Right hindlimb (tissue), 1 donor: ENCODE results near the gene SOX5.

Experiments used
- DNase-seq: peaks from one replicate; pipeline ENCODE4 v3.0.0-alpha.2; 2018

Gene SOX5

DNA sequence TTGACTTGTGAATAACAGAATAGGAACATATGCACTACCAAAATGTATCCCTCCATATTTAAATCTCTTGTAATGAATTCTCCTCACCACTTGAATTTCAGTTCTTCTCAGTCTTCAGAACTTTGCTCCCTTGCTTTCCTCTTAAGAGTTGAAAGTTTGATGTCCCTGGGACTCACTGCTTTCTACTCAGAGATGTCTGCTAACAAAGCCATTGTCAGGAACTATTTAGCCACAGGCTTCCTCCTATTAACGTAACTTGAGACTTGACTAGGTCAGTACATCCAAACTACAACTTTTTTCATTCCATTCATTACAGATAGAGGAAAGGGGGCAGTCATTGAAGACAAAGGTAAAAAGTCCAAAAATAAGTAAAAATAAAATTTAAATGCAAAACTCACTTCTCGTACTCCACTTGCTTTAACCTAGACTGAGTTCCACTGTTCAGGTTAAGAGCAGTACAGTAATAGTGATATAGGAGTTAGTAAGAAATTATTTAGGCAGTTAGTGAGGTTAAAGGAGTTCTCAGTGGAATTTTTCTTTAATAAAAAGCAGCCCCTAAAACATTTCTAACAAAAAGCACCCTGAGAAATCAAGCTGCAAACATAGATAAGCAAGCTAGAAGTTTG is 364.2 kb downstream of the SOX5 start:
- DNase-seq = no peak

DNA sequence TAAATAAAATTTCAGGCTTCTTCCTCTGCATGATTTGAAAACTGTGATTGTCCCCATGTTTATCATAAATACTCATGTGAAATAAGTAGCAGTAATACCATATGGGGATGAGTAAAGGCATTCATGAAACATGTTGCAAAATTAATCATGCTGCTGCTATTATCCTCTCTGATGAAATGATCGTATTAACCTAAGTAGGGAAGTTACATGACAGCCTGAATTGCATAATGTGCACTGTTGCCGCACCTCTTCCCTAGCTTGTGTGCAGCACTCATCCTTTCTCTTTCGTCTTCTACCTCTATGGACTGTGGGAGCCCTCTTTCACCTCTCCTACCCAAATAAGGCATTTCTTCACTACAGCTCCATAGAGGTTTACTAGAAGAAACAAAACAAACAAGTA is 367.6 kb downstream of the SOX5 start:
- DNase-seq = no peak

DNA sequence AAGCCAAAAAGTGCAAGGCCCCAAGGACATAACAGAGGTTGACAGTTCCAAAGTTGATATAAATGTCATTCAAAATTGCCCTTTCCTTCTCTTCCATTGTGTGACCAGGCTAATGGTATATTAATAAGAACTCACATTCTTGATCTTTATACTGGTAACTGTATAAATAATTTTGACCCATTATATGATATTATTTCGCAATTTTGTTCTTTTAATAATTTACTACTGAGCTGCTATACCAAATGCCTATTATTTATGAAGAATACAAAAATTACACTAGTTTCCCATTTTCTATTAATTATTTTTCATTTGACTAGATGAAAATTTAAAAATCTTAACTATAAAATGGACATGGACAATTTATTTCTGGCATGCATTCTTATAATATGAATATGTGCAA is 370.2 kb downstream of the SOX5 start:
- no peak for DNase-seq

DNA sequence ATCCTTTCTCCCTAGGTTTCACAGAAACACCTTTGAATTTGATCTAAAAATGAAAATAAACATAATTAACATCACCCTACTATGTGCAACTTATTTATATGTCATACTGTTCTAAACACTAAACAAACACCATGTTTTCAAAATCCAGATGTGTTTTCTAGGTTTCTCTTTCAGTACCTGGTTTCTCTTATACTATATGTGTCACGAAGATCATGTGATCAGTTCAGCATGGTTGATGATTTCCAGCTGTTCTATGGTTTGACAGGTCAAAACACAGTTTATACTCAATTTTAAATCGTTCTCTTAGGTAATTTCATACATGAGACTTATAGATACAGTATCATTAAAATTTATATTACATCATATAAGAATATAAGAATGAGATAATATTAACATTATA is 373.1 kb downstream of the SOX5 start:
- no peak for DNase-seq

DNA sequence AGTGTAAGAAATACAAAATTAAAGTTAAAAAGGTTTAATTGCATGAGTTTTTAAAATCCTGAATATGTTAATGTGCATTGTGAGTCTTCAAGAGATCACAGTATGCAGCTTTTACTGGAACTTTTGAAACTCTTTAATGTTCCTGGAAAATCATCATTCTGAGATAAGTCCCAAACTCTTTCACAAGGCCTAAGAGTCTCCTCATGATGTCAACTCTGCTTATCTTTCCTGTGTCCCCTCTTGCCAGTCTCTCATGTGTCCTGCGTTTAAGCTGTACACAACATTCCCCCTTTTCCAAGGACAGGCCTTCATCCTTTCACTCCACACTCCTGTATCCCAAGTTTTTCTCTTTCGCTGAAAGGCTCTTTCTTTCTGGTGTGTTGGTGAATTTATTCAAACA is 380.1 kb downstream of the SOX5 start:
- DNase-seq = no peak

DNA sequence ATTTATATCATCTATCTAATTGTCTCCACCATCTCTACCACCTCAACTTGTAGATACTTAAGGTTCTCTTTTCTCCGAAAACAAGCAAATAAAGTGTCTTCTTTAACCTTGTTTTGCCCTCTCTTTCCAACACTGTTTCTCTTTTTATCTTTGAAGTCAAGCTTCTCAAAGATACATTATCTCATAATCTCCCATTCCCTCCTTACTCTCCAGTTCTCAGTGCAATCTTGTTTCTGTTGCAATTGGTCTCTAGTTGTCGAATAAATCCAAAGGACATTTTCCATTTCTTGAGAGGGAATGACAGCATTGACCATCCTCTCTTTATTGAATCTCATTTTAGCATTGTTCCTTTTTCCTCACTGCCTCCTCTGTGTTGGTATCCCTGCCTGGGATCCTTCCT is 383.3 kb downstream of the SOX5 start:
- no peak for DNase-seq

DNA sequence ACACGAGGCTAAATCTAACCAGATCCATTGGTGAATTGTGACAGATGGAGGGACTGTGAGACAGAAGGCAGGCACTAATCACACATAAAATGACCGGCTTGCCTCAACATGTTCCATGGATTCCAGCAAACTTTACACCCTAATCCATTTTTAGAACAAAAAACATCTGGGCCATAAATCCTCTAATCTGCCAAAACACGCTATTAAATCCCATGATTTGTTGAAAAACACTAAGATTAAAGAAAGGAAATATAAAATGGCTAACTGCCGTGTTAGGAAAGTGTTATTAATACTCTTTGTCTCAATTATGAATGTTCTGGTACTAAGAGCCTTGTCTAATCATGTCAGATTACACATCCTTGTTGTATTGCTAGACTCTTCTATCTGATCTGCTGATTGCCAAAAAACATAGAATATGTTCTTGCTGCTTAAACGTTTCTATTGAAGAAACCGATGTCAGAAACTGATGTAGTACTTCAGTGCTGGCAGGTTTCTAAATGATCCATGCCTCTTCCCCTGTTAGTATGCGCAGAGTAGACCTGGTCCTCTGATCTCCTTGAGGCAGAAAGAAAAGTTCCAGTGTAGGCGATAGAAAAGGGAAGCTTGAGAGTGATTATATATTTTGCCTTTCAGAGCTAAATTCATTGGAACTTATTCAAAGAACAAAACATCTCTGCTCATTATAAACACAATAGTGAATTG is 384.9 kb downstream of the SOX5 start:
- DNase-seq = no peak

DNA sequence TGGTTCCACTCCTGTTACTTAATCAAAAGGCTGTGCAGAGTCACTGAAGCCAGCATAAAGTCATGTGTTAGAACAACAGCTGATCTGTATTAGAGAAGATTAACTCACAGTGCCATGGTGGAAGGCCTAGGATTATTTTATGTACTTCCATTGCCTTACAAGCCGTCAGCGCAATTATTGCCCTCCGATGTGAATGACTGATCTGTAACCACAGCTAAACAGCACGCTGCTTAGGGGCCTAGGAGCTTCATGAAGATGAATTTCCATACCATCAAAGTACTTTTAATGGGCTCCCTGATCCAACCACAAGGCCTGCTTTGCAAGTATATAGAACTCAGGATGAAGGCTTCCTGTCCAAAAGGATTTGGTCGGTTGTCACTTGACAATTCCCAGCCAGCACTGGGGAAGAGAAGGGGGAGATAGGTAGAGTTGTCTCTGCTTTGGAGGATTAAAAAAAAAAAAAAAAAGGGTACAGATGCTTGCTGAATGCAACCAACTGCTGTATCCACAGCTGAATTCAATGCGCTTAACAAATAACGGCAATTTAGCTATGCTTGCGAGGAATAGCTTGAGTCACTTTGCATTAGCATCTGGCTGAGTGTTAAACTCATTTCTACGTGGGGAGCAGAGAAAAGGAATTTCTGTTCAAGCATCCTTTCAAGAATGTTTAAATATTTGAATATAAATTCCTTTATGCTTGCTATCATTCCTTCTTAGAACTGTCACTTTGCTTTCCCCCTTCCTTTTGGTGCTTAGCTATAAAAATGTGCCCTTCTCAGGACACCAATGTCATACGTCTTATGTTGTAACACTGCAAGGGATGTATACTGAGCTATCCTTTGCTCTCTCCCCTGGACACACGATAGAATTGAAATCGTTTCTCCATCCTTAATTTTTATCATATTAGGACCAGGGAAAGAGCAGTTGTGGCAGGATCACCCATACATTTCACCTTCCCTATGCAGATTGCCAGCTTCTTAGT is 387.8 kb downstream of the SOX5 start:
- no peak for DNase-seq

DNA sequence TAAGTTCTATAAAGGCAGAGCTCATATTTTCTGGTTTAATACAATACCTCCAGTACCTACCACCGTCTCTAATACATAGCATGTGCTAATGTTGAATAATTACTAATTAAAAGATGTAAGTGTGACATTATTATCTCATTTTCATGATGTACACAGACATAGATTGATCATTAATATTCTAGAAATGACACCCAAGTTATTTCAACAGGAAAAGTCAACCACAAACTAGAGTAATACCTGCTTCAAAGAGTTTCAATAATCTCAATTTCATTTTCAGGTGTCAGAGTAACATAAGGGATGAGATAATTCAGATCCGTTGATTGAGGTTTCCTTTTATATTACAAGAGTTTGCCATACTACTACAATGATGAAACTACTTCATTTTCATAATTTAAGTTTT is 388.9 kb downstream of the SOX5 start:
- DNase-seq = no peak

DNA sequence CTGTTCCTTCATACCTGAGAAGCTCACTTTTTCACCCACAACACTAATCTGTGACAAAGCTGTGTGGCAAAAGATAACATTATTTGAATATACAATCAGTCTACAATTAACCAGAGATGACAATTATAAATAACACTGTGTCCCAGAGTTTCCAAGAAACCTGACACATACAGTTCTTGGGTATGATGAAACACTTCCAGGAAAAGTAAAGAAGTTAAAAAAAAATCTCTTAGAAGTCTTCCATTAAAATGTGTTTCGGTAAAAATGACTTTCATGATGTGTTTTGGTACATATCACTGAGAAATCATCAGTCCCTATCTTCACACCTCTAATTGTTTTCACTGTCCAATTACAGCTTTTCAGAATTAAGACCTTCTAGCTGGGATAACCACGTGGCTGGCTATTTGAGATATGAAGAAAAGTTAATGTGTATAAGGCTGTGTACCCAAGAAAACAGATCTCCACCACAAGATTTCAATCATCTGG is 390.2 kb downstream of the SOX5 start:
- no peak for DNase-seq

DNA sequence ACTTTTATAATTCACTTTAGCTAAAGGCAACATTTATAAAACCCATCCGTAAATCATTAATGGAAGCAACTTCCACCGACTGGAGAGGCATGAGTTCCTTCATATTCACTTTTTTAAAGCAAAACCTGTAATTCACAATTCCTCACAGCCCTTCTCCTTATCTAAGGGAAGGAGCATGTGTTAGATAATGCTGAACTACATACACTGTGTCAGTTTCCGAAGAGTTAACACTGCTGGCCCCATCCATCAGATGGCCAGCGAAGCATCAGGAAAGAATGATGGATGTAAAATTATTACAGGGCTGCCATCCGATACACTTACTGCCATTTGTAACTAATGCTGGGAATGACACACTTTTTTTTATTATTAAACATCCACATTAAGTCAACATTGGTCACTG is 392.8 kb downstream of the SOX5 start:
- no peak for DNase-seq

DNA sequence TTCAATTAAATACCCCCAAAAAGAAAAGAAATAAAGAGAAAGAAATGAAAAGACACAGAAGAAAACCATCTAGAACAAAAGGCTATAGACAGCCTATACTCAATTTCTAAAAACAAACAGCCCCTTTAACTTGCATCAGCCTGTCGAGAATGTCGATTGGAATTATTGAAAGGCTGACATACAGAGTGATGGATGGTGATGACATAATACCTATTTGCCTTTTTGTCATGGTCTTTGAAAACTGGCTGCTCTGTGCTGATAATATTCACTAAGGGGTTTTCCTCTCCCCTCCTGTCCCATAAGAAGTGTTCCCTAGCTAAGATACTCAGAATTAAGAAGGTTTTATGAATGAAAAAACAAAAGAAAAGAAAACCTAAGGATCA is 393.7 kb downstream of the SOX5 start:
- DNase-seq = no peak

DNA sequence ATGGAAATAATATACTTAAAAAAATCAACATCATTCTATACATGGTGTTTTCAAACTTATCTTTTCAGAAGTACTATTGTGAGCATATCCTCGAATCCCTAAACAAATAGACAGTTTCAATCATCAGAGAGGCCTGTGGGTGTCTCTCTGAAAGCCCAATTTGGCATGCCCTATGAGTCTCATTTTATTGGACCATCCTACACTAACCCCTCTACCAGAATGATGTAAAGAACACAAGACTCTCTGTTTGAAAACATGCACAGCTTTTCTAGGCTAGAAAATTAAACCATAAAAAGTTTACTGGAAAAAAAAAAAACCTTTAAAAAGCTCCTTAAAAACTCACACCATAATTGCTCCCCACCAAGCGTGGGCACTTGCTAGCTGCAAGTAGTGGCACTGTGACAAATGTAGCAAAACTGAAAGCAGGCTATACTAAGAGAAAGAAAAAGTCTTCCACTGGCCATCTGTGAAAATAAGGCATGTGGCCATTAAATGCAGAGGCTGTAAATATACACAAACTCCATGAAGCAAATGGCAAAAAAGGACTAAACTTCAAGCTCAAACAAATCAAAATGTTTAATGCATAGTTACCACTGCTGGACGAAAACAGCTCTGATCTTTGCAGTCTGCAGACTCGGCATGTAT is 394.2 kb downstream of the SOX5 start:
- DNase-seq = no peak

DNA sequence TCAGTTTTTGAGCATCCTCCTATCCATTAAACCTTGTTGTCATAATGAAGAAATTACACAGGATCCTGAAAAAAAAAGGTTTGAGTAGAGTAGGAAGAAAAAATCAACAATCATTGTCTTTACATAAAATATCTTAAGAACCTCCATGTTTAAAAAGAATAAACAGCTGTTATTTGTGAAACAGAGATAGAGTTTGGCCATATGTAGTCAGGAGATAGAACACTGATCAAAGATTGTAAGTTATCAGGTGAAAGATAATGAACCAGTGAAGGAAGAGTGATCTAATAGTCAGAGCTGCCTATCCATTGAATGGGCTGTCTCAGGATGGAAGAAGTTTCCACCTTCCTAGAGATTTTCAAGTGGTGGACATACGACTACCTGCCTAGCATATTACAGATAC is 397.1 kb downstream of the SOX5 start:
- no peak for DNase-seq

DNA sequence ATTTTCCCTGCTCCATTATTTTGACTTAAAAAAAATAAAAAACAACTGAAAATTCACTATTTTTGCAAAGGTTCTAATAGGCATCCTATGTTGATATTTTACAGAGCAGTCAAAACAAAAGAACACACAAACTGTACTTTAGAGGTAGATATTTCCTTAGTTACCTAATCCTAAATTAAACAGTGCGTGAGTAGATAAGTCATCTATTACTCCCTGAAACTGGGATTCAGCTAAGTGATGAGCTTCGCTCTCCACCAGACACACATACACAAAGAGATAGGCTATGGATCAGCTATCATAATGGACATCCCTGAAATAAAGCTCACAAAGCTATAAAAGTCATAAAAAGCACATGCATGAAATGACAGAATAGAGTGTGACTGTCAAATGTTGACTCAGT is 398.7 kb downstream of the SOX5 start:
- DNase-seq = no peak

DNA sequence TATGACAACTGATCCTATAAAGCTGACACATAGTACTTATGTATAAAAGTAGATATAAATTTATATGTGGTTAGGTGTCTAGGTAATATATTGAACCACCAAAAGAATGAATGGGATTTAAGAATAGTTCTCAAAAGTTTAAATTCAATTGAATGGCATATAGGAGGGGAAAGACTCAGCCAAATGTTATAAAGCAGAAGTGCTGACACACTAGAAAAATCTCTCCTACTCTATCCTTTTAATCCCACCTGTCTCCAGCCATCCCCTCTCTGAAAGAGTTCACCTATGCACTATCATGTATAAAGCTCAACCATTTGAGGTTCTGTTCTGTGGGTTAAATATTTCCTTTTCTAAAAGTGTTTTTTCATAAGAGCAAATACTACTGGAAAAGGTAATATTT is 400.7 kb downstream of the SOX5 start:
- no peak for DNase-seq

DNA sequence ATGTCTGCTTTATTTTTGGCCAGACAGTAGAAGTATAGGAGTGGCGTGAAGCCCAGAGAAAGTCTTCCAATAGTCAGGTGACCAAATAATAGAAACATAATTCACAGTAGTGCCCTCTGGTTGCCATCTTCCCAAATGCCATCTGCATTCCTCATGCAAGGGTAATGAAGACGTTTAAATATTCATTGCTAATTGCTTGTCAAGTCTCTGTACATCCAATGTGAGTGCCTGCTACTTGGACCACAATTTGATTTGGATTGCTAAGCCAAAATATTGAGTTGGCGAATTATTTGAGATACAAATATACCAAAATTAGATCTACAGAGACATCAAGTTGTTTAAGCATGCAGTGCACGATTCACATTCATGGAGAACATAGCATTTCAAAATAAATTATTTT is 402.7 kb downstream of the SOX5 start:
- no peak for DNase-seq

DNA sequence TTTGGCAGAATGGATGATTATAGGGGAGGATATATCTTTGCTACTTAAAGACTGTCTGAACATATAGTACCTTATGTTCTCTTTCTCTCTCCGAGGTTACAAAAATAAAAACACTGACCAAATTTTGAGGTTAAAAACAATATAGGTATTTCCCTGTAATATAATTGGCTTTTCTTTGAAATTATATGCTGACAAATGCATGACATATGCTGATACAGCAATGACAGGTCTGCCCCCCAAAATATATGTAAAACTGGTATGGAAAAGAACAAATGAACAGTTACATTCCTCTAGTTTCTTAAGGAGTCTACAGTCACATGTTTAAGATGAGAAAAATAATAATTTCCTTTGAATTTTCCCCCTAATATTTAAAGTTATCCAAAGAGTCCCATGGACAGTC is 405.7 kb downstream of the SOX5 start:
- DNase-seq = no peak

DNA sequence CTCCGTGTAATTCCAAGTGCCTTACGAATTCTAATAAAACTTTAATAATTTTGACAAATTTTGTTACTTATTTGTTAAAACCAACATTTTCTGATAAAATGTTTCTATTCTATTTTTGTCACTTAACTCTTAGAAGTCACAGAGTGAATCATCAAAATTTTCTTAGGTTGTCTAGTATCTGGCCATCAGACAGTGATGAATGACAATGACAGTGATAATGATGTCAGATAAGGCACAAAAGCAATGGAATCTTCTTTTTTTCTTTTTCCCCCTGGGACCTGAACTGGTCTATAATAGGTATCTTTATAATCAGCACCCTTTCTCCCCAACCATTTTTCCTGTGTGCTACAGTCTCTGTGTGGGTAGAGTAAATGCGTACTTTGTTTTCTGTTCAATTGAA is 407.3 kb downstream of the SOX5 start:
- no peak for DNase-seq

DNA sequence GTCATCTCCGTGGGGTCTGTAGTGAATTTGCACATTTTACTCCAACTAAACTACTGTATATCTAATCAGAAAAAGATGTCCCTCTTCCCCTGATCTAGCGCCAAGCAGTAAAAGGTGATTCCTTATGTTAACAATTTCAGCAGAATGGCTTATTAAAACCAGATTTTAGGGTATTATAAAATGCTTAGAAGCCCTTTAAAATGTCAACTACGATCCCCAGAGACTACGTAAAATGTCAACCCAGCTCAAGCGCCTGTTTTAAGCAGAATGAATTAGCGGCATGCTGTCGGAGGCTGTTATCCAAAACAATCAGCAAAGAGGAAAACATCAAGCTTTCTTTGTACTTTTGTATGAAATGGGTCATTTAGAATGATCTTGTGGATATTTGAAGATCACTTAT is 408.9 kb downstream of the SOX5 start:
- no peak for DNase-seq

DNA sequence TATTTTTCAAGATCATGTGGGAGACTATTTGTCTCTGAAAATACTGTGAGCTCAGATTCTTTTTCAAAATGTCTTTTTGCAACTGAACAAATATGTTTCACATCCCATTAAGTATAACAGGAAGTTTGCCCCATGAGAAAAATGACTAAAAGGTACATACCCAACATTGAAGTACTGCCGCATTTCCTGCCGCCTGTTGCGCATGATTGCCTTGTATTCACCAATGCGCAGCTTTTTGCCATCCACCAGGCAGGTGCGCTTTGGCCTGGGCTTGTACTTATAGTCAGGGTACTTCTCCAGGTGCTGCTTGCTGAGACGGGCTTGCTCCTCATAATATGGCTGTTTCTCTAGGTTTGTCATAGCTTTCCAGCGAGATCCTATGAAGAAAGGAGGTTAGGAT is 413.2 kb downstream of the SOX5 start:
- no peak for DNase-seq

DNA sequence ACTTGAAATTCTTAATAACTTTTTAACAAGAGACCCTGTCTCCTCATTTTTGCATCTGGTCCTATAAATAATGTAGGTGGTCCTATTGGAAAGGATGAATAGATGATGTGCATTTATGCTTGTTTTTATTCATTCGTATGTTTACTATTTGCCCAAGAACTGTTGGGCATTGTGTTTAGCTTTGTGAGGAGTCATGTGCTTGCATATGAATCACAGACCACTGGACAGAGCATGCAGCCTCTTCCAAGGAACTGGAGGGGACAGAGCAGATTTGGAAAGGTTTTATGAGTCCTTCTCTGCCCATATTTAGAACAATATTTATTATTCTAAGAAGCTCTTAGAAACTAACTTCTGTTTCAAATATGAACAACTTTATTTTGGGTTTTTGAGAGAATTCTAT is 414.0 kb downstream of the SOX5 start:
- no peak for DNase-seq

DNA sequence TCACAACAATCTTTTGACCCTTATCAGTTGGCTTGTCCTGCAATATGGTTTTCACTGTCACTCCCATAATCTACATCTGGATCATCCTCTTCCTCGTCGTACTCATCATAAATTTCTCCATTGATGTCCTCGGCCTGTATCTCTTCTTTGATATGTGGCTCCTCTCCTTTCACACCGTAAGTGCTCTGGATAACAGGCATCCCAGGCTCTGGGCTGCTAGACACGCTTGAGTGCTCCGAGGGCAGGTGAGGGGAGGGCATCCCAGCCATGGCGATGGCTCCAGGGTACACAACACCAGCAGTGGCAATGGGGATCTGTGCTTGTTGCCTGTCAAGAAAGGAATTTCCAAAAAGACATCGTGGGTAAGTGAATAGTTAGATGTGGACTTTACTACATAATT is 415.3 kb downstream of the SOX5 start:
- DNase-seq = no peak
